Measurements from ENCODE around the gene SLC26A3.

The SLC26A3 gene

GRCh38 chr7:107785926-107786325 lies 17.1 kb downstream of the SLC26A3 start:
- TF ChIP-seq, protein P1, sequence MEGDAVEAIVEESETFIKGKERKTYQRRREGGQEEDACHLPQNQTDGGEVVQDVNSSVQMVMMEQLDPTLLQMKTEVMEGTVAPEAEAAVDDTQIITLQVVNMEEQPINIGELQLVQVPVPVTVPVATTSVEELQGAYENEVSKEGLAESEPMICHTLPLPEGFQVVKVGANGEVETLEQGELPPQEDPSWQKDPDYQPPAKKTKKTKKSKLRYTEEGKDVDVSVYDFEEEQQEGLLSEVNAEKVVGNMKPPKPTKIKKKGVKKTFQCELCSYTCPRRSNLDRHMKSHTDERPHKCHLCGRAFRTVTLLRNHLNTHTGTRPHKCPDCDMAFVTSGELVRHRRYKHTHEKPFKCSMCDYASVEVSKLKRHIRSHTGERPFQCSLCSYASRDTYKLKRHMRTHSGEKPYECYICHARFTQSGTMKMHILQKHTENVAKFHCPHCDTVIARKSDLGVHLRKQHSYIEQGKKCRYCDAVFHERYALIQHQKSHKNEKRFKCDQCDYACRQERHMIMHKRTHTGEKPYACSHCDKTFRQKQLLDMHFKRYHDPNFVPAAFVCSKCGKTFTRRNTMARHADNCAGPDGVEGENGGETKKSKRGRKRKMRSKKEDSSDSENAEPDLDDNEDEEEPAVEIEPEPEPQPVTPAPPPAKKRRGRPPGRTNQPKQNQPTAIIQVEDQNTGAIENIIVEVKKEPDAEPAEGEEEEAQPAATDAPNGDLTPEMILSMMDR (IDR thresholded peaks at IDR 0.05; ENCODE audit: borderline replicate concordance, extremely low read depth, low read length, poor library complexity, severe bottlenecking) = no peak
- no peak for TF ChIP-seq EZH2 (IDR thresholded peaks at IDR 0.05; ENCODE audit: borderline replicate concordance, low read depth, low read length, severe bottlenecking)
- H3K27me3 ChIP-seq (ENCODE audit: insufficient read depth, low read length, poor library complexity) = no peaks in the 10 kb centered on the region
- DNase-seq (no peak), ATAC-seq (ENCODE audit: insufficient read depth, low read depth) (no peak)
- H4K20me1 ChIP-seq (ENCODE audit: insufficient read depth, low read length) = no peaks in the 10 kb centered on the region
- H3K79me2 ChIP-seq (ENCODE audit: insufficient read depth, low read length) = no peaks in the 10 kb centered on the region
- H3K4me3 ChIP-seq (ENCODE audit: low read depth in 1 of 2, low read length in 2 of 2) = no peak overlapping the region
- H3K4me1 ChIP-seq (ENCODE audit: insufficient read depth, low read length) = no peaks in the 10 kb centered on the region
- H3K9ac ChIP-seq (ENCODE audit: low read depth, low read length) = no peak overlapping the region
- H3K4me2 ChIP-seq (ENCODE audit: insufficient read depth, low read length) = no peak overlapping the region
- H3K27ac ChIP-seq (ENCODE audit: low read length) = no peak overlapping the region
- no peaks in the 10 kb centered on the region for H3K9me3 ChIP-seq (ENCODE audit: insufficient read depth, low read length, severe bottlenecking)
- H2AFZ ChIP-seq (ENCODE audit: low read depth, low read length) = no peak overlapping the region
- no peaks in the 10 kb centered on the region for H3K36me3 ChIP-seq (ENCODE audit: insufficient read depth, low read length)

DNA sequence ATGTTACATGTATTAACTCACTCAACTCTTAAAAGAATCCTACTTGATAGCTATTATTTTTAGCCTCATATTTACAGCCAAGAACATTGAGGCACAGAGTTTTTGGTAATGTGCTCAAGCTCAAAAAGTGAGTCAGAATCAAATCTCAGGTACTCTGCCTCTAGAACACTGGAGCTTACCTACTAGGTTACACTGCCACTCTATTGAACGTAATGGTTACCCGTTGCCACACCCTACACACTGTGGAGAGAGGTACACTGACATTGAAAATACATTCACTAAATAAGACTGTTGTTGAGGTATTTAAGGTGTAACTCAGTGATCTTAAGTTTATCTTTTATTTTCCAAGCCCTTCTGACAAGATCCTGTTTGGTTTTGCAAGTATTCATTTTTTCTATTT lies 17.9 kb downstream of the SLC26A3 start:
- DNase-seq (no peak), ATAC-seq (ENCODE audit: insufficient read depth, low read depth) (no peak)
- Histone ChIP-seq H3K4me3 (ENCODE audit: low read depth in 1 of 2, low read length in 2 of 2) (no peak overlapping the region), H2AFZ (ENCODE audit: low read depth, low read length) (no peak overlapping the region), H3K4me1 (ENCODE audit: insufficient read depth, low read length) (no peaks in the 10 kb centered on the region), H3K79me2 (ENCODE audit: insufficient read depth, low read length) (no peaks in the 10 kb centered on the region), H3K36me3 (ENCODE audit: insufficient read depth, low read length) (no peaks in the 10 kb centered on the region), H4K20me1 (ENCODE audit: insufficient read depth, low read length) (no peaks in the 10 kb centered on the region), H3K27me3 (ENCODE audit: insufficient read depth, low read length, poor library complexity) (no peaks in the 10 kb centered on the region), H3K27ac (ENCODE audit: low read length) (no peak overlapping the region), H3K9me3 (ENCODE audit: insufficient read depth, low read length, severe bottlenecking) (no peaks in the 10 kb centered on the region), H3K9ac (ENCODE audit: low read depth, low read length) (no peak overlapping the region), H3K4me2 (ENCODE audit: insufficient read depth, low read length) (no peak overlapping the region)
- TF ChIP-seq, protein P1 (IDR thresholded peaks at IDR 0.05; ENCODE audit: borderline replicate concordance, extremely low read depth, low read length, poor library complexity, severe bottlenecking) = no peak
- TF ChIP-seq EZH2 (IDR thresholded peaks at IDR 0.05; ENCODE audit: borderline replicate concordance, low read depth, low read length, severe bottlenecking) = no peak

GRCh38 chr7:107783648-107784047 lies 19.4 kb downstream of the SLC26A3 start:
- Histone ChIP-seq H3K9ac (ENCODE audit: low read depth, low read length) (no peak overlapping the region), H3K27ac (ENCODE audit: low read length) (no peak overlapping the region), H4K20me1 (ENCODE audit: insufficient read depth, low read length) (no peaks in the 10 kb centered on the region), H3K9me3 (ENCODE audit: insufficient read depth, low read length, severe bottlenecking) (no peaks in the 10 kb centered on the region), H2AFZ (ENCODE audit: low read depth, low read length) (no peak overlapping the region), H3K4me3 (ENCODE audit: low read depth in 1 of 2, low read length in 2 of 2) (no peak overlapping the region), H3K4me2 (ENCODE audit: insufficient read depth, low read length) (no peak overlapping the region), H3K4me1 (ENCODE audit: insufficient read depth, low read length) (no peaks in the 10 kb centered on the region), H3K79me2 (ENCODE audit: insufficient read depth, low read length) (no peaks in the 10 kb centered on the region), H3K36me3 (ENCODE audit: insufficient read depth, low read length) (no peaks in the 10 kb centered on the region), H3K27me3 (ENCODE audit: insufficient read depth, low read length, poor library complexity) (no peaks in the 10 kb centered on the region)
- TF ChIP-seq EZH2 (IDR thresholded peaks at IDR 0.05; ENCODE audit: borderline replicate concordance, low read depth, low read length, severe bottlenecking) = no peak
- TF ChIP-seq, protein P1 (IDR thresholded peaks at IDR 0.05; ENCODE audit: borderline replicate concordance, extremely low read depth, low read length, poor library complexity, severe bottlenecking) = no peak
- ATAC-seq (ENCODE audit: insufficient read depth, low read depth) = no peak
- DNase-seq = no peak

GRCh38 chr7:107782374-107782773 lies 20.6 kb downstream of the SLC26A3 start:
- Histone ChIP-seq H4K20me1 (ENCODE audit: insufficient read depth, low read length) (no peaks in the 10 kb centered on the region), H3K4me2 (ENCODE audit: insufficient read depth, low read length) (no peak overlapping the region), H3K27me3 (ENCODE audit: insufficient read depth, low read length, poor library complexity) (no peaks in the 10 kb centered on the region), H3K36me3 (ENCODE audit: insufficient read depth, low read length) (no peaks in the 10 kb centered on the region), H3K27ac (ENCODE audit: low read length) (no peak overlapping the region), H3K79me2 (ENCODE audit: insufficient read depth, low read length) (no peaks in the 10 kb centered on the region), H3K4me1 (ENCODE audit: insufficient read depth, low read length) (no peaks in the 10 kb centered on the region), H3K4me3 (ENCODE audit: low read depth in 1 of 2, low read length in 2 of 2) (no peak overlapping the region), H3K9ac (ENCODE audit: low read depth, low read length) (no peak overlapping the region), H2AFZ (ENCODE audit: low read depth, low read length) (no peak overlapping the region), H3K9me3 (ENCODE audit: insufficient read depth, low read length, severe bottlenecking) (no peaks in the 10 kb centered on the region)
- ATAC-seq (ENCODE audit: insufficient read depth, low read depth) = no peak
- DNase-seq = no peak
- TF ChIP-seq, protein P1 (IDR thresholded peaks at IDR 0.05; ENCODE audit: borderline replicate concordance, extremely low read depth, low read length, poor library complexity, severe bottlenecking) = no peak
- TF ChIP-seq EZH2 (IDR thresholded peaks at IDR 0.05; ENCODE audit: borderline replicate concordance, low read depth, low read length, severe bottlenecking) = no peak

Measured in DND-41 (cell line).